IMR-90 (cell line): ENCODE results near the gene SYTL3.

Source experiments
- CHD1 ChIP-seq: IDR thresholded peaks from 2 replicates; pipeline ENCODE4 v1.6.1; 2012; ENCODE audit warnings: low read depth, low read length, improper control_type of control experiment
- CTCF ChIP-seq: conservative IDR thresholded peaks from 2 replicates; pipeline ENCODE4 v1.5.1; 2012; ENCODE audit warnings: mild to moderate bottlenecking, low read depth, low read length, improper control_type of control experiment
- FOS ChIP-seq: fragments of 150-350 bp; IDR thresholded peaks from 2 replicates; pipeline ENCODE4 v1.6.1; 2016; ENCODE audit warnings: low read depth, low read length
- MAFK ChIP-seq: IDR thresholded peaks from 2 replicates; pipeline ENCODE4 v1.6.1; 2012; ENCODE audit warnings: low read depth, low read length, improper control_type of control experiment
- MXI1 ChIP-seq: IDR thresholded peaks from 2 replicates; pipeline ENCODE4 v1.6.1; 2012; ENCODE audit warnings: low read depth, mild to moderate bottlenecking, low read length, moderate library complexity, borderline replicate concordance
- POLR2A ChIP-seq: IDR thresholded peaks from 2 replicates; pipeline ENCODE4 v1.6.1; 2012; ENCODE audit warnings: mild to moderate bottlenecking, low read depth, low read length
- RAD21 ChIP-seq: IDR thresholded peaks from 2 replicates; pipeline ENCODE4 v1.6.1; 2012; ENCODE audit warnings: low read length, improper control_type of control experiment
- SMC3 ChIP-seq: fragments of 150-350 bp; IDR thresholded peaks from 2 replicates; pipeline ENCODE4 v1.6.1; 2016; ENCODE audit warnings: low read depth, mild to moderate bottlenecking, antibody characterized with exemption, low read length, moderate library complexity

- TF ChIP-seq CTCF (no peak), MAFK (no peak), MXI1 (no peak), FOS (no peak), POLR2A (no peak), RAD21 (no peak), SMC3 (no peak), CHD1 (no peak)
Measured at GRCh38 chr6:158635427-158636073, 14.3 kb upstream of the SYTL3 start.
